Psoas muscle (tissue), 8 donors: ENCODE measurements around the gene ERN2. TPM values are rescaled to one million over a fixed set of nuclear protein-coding genes. Genes with fewer than 3 reads are reported as not detected.
A peak's percentile ranks its signal among the peaks of the same experiment; 100 is the strongest.

ENCODE experiments used
- ATAC-seq, 4 donors: fragments of 200-7000 bp; cut with Tn5 transposase; one replicate each; pipeline ENCODE4 v1.9.1; 2020; ENCODE audit warnings: moderate library complexity in 3 of 4, mild to moderate bottlenecking in 2 of 4
- DNase-seq, 2 donors: peaks; one replicate each; pipeline ENCODE4 v3.0.0-alpha.2; 2020
- H3K27ac ChIP-seq: fragments of 200-600 bp; one replicate; pipeline ENCODE4 v1.8.0; 2022
- H3K27me3 ChIP-seq, 3 donors: fragments of 200-600 bp in 1 of 3; one replicate each; pipeline versions ENCODE4 v1.6.1 to v1.8.0; 2013 to 2022; ENCODE audit warnings: low read length in 2 of 3, mild to moderate bottlenecking in 2 of 3, moderate library complexity in 1 of 3; ENCODE audit not compliant: insufficient read depth in 3 of 3
- H3K36me3 ChIP-seq, 2 donors: fragments of 200-600 bp in 1 of 2; one replicate each; pipeline versions ENCODE4 v1.6.1 to v1.8.0; 2013 to 2022; ENCODE audit warnings: low read depth in 1 of 2, mild to moderate bottlenecking in 1 of 2, moderate library complexity in 1 of 2; ENCODE audit not compliant: insufficient read depth in 1 of 2
- H3K4me1 ChIP-seq: fragments of 200-600 bp; one replicate; pipeline ENCODE4 v1.8.0; 2022
- H3K4me3 ChIP-seq: fragments of 200-600 bp; one replicate; pipeline ENCODE4 v1.8.0; 2022; ENCODE audit warnings: mild to moderate bottlenecking
- H3K9me3 ChIP-seq: fragments of 200-600 bp; one replicate; pipeline ENCODE4 v1.8.0; 2022
- WGBS, 3 donors: extraction: QIAGEN DNeasy Blood & Tissue Kit; methylation state at CpG; one replicate each; pipeline versions ENCODE4 v1.1.6 to v1.1.7; 2013; 5-methylcytosine and 5-hydroxymethylcytosine counted together
- intact Hi-C, 2 donors: fragments of 100-400 bp; cut with DNase I; formaldehyde crosslinking; loops; one replicate each; pipeline versions ENCODE4 v1.11.0 to v1.14.2; 2022
- polyA plus RNA-seq, 3 donors: library from polyadenylated mRNA; stranded (reverse); fragments of 200-250 nt; gene quantifications; one replicate each; pipeline ENCODE4 v1.2.3, GENCODE V29; 2013
- total RNA-seq, 4 donors: library from RNA; stranded (reverse); fragmentation: NEBNext Ultra II Directional in 2 of 4; extraction: Animal tissue kit (Norgen Biotek cat#: 25700) in 2 of 4; gene quantifications; one replicate each; pipeline versions ENCODE4 v1.2.1 to v1.2.4, GENCODE V29; 2021 to 2023
- TF ChIP-seq, protein P1 (sequence below): fragments of 200-600 bp; IDR thresholded peaks from one replicate; pipeline ENCODE4 v1.8.0; 2022; ENCODE audit warnings: antibody characterized with exemption
- donor health status: healthy with polysubstance abuse.
- donor health status: DM: no; HTN: no; CAD: no; lungs with moderate emphysema.
- donor health status: Bipolar disorder and iron deficiency.
- donor health status: healthy.
- donor health status: DM: yes; HTN: yes; CAD: no.
- donor health status: DM: no; HTN: no; CAD: no.
- donor health status: DM: no; HTN: no; CAD: no.
- donor health status: DM: yes; HTN: yes; CAD: no.

The ERN2 gene
- total and polyA plus RNA-seq, 7 donors, result 0.03 to 0.19 (median 0.08) TPM; not detected in 4

DNA sequence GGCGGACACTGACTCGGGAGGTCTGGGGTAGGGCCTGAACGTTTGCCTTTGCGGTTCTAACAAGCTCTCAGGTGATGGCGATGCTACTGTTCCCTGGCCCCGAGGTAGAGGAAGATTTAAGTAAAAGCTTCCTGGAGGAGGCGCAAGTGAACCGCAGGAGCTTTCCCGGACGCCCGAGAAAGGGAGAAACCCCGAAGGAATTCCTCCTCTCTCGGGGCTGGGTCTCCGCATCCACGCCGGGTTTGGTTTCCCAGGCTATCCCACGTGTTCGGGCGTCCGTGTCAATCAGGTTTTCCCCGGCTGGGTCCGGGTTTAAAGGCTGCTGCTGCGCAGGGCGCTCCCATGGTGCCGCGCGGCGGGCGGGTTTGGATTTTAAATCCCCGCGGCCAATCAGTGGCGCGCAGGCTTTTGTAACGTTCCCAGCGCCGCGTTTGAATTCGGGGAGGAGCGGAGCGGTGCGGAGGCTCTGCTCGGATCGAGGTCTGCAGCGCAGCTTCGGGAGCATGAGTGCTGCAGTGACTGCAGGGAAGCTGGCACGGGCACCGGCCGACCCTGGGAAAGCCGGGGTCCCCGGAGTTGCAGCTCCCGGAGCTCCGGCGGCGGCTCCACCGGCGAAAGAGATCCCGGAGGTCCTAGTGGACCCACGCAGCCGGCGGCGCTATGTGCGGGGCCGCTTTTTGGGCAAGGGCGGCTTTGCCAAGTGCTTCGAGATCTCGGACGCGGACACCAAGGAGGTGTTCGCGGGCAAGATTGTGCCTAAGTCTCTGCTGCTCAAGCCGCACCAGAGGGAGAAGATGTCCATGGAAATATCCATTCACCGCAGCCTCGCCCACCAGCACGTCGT is 34.4 kb downstream of the ERN2 start, which contains the start of gene PLK1:
Gene PLK1, plus strand, starts transcription at position 460 of the 844 bp plus-strand sequence. Its CDS starts 44 bp downstream, at position 504.
- ATAC-seq (peak; percentile 87 to 96 (median 90)), DNase-seq (peak; percentile 77 to 83)
- TF ChIP-seq, protein P1, sequence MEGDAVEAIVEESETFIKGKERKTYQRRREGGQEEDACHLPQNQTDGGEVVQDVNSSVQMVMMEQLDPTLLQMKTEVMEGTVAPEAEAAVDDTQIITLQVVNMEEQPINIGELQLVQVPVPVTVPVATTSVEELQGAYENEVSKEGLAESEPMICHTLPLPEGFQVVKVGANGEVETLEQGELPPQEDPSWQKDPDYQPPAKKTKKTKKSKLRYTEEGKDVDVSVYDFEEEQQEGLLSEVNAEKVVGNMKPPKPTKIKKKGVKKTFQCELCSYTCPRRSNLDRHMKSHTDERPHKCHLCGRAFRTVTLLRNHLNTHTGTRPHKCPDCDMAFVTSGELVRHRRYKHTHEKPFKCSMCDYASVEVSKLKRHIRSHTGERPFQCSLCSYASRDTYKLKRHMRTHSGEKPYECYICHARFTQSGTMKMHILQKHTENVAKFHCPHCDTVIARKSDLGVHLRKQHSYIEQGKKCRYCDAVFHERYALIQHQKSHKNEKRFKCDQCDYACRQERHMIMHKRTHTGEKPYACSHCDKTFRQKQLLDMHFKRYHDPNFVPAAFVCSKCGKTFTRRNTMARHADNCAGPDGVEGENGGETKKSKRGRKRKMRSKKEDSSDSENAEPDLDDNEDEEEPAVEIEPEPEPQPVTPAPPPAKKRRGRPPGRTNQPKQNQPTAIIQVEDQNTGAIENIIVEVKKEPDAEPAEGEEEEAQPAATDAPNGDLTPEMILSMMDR, result peak; percentile 8
- Histone ChIP-seq H3K36me3 (peaks cover 2 to 41% of the 10 kb centered on the region in 2 donors), H3K27me3 (no peaks in the 10 kb centered on the region), H3K9me3 (no peaks in the 10 kb centered on the region), H3K27ac (no peak within 1 kb of the TSS), H3K4me1 (peaks cover 4% of the 10 kb centered on the region), H3K4me3 (peak within 1 kb of the TSS; percentile 65)
- intact Hi-C loops, result loop anchor here in 1 of 2 donors (10.0 kb wide), 1 partner anchor 356 kb away; no protein-coding TSS in a partner anchor
- 1 to 2% (median 1%) methylated on average over 74 to 75 of the region's 75 CpGs for WGBS, 3 donors

DNA sequence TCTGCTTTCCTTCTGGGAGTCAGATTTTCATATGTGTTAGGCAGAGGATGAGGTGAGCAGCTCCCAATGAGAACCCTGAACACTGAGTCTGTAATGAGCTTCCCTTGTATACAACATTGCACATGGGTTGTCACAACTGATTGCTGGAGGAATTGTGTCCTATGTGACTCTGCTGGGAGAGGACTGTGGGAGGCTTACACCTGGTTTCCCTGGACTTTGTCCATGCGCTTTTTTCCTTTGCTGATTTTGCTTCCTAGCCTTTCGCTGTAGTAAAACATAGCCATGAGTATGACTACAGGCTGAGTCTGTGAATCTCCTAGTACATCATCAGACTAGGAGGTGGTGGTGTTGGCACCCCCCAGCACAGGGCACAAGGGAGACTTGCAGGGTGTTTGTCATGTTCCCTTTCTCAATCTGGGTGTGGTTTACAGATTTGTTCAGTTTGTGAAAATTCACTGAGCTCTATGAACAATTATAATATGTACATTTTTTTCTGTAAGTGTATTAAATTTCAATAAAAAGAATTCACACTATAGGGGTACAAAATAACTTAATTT is 36.0 kb downstream of the ERN2 start:
- H3K36me3 ChIP-seq, result peaks cover 2 to 47% of the 10 kb centered on the region in 2 donors
- no peak overlapping the region for H3K27ac ChIP-seq
- WGBS, 3 donors, result 93 to 96% (median 94%) methylated on average over 2 of the region's 2 CpGs
- DNase-seq (no peak), ATAC-seq (no peak)
- no peaks in the 10 kb centered on the region for H3K27me3 ChIP-seq
- H3K4me1 ChIP-seq, result peaks cover 4% of the 10 kb centered on the region
- H3K9me3 ChIP-seq, result no peaks in the 10 kb centered on the region
- intact Hi-C loops, result loop anchor here in 1 of 2 donors (10.0 kb wide), 1 partner anchor 358 kb away; no protein-coding TSS in a partner anchor
- H3K4me3 ChIP-seq, result no peak overlapping the region
- TF ChIP-seq, protein P1, result no peak

DNA sequence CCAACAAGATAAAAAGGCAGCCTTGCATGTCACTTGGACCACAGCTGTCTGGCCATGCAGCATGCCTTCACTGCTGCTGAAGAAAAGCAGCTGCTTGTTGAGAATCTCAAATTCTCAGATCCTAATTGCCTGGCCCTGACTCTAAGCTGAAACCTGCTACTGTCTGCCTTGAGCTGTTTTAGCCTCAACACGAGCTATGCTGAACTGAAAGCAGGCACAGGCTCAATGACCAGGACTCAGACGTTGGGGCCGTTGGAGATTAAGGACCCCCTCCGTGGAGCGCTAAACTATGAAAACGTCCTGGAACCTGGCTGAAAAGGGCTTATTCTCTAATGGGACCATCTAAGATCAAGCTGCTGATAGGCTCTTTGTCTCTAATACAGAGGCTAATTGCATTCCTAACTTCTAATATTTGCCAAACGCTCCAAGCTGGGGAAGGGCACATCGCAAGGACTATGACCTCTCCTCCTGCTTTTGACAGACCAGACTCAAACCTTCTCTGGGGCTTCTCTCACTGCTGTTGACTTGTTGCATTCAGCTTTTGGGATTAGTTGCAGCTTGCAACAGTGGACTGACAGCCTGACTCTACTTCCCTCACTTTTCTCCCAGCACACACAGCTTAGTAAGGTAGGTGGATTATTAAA is 38.9 kb downstream of the ERN2 start:
- Histone ChIP-seq H3K27me3 (no peaks in the 10 kb centered on the region), H3K9me3 (no peaks in the 10 kb centered on the region), H3K36me3 (peaks cover 2 to 43% of the 10 kb centered on the region in 2 donors), H3K27ac (no peak overlapping the region), H3K4me3 (no peak overlapping the region), H3K4me1 (peaks cover 15% of the 10 kb centered on the region)
- DNase-seq, result no peak
- TF ChIP-seq, protein P1, result no peak
- intact Hi-C loops, result loop anchor here in 1 of 2 donors (10.0 kb wide), 1 partner anchor 361 kb away; no protein-coding TSS in a partner anchor
- WGBS, 3 donors, result 45 to 56% (median 48%) methylated on average over 8 of the region's 8 CpGs
- ATAC-seq, result no peak

DNA sequence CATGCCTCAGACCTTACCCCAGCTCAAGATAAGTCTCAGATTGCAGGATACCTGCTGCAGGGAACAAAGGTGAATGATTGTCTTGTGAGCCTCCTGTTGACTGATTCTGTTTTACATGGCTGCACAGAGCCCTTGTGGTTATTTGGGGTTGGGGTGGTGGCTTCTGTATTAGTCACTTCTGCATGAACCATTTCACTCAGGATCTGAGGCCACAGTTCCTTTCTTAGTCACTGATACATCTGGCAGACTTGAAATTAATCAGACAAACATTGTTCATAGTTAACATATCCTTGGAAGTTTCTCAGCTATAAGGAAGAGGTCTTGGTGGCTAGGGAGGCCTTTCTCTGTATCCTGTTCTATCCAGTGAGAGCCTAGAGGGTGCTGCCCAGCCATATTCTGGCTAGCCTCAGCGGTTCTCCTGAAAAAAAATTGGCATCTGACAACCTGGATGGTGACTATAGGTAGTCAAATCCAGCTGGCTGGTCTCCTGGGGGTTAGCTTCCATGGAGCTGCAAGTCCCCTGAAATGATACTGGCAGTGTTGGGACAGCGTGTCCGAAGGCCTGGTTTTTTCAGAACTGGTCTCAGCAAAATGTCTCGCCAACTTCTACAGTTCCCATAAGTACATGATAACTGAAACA is 42.8 kb downstream of the ERN2 start:
- peak; percentile 70 to 95 (median 79) for ATAC-seq
- DNase-seq, result peak in 1 of 2 donors; percentile 73
- peak overlapping the region; percentile 27 for H3K27ac ChIP-seq
- intact Hi-C loops, result loop anchor here in 1 of 2 donors (10.0 kb wide), 1 partner anchor 365 kb away; no protein-coding TSS in a partner anchor
- no peaks in the 10 kb centered on the region for H3K9me3 ChIP-seq
- peaks cover 12 to 81% of the 10 kb centered on the region in 2 donors for H3K36me3 ChIP-seq
- TF ChIP-seq, protein P1, result no peak
- 32 to 47% (median 40%) methylated on average over 4 of the region's 4 CpGs for whole genome bisulfite sequencing, 3 donors
- H3K27me3 ChIP-seq, result no peaks in the 10 kb centered on the region
- no peak overlapping the region for H3K4me3 ChIP-seq
- peaks cover 11% of the 10 kb centered on the region for H3K4me1 ChIP-seq
